HEK293 (cell line): ENCODE results near the gene MICU1.

ENCODE experiments used
- FEZF1 ChIP-seq: fragments of 450-650 bp; formaldehyde crosslinking; IDR thresholded peaks from 2 replicates; pipeline ENCODE4 v1.5.1; 2016; ENCODE audit warnings: missing biosample characterization, missing genetic modification characterization
- GLIS2 ChIP-seq: fragments of 450-650 bp; formaldehyde crosslinking; IDR thresholded peaks from 2 replicates; pipeline ENCODE4 v1.5.1; 2016; ENCODE audit warnings: missing biosample characterization, missing genetic modification characterization
- HOXD13 ChIP-seq: sonication (generic); formaldehyde crosslinking; IDR thresholded peaks from 2 replicates; pipeline ENCODE4 v1.8.0; 2022; ENCODE audit warnings: missing genetic modification reagents, borderline replicate concordance
- KLF16 ChIP-seq: fragments of 450-650 bp; formaldehyde crosslinking; IDR thresholded peaks from 2 replicates; pipeline ENCODE4 v1.5.1; 2017; ENCODE audit warnings: missing biosample characterization, missing genetic modification characterization
- MYNN ChIP-seq: fragments of 450-650 bp; formaldehyde crosslinking; IDR thresholded peaks from 2 replicates; pipeline ENCODE4 v1.5.1; 2016; ENCODE audit warnings: missing biosample characterization, missing genetic modification characterization, borderline replicate concordance
- MZF1 ChIP-seq: fragments of 450-650 bp; formaldehyde crosslinking; IDR thresholded peaks from 2 replicates; pipeline ENCODE4 v1.5.1; 2017; ENCODE audit warnings: missing biosample characterization, missing genetic modification characterization, borderline replicate concordance
- PRDM1 ChIP-seq: fragments of 450-650 bp; formaldehyde crosslinking; IDR thresholded peaks from 2 replicates; pipeline ENCODE4; 2016; ENCODE audit warnings: missing biosample characterization, missing genetic modification characterization
- SCRT1 ChIP-seq: fragments of 450-650 bp; formaldehyde crosslinking; IDR thresholded peaks from 2 replicates; pipeline ENCODE4 v1.5.1; 2016; ENCODE audit warnings: missing biosample characterization, missing genetic modification characterization, borderline replicate concordance
- SP2 ChIP-seq: fragments of 450-650 bp; formaldehyde crosslinking; IDR thresholded peaks from 2 replicates; pipeline ENCODE4 v1.5.1; 2016; ENCODE audit warnings: missing biosample characterization, missing genetic modification characterization
- TRIM28 ChIP-seq: IDR thresholded peaks from 2 replicates; pipeline ENCODE4 v1.6.1; 2011; ENCODE audit warnings: low read length, control low read depth, borderline replicate concordance
- ZBTB17 ChIP-seq: fragments of 450-650 bp; formaldehyde crosslinking; IDR thresholded peaks from 2 replicates; pipeline ENCODE4 v1.5.1; 2016; ENCODE audit warnings: missing biosample characterization, missing genetic modification characterization
- ZBTB21 ChIP-seq: fragments of 450-650 bp; formaldehyde crosslinking; IDR thresholded peaks from 2 replicates; pipeline ENCODE4 v1.5.1; 2017; ENCODE audit warnings: missing biosample characterization, missing genetic modification characterization
- ZNF10 ChIP-seq: fragments of 450-650 bp; formaldehyde crosslinking; IDR thresholded peaks from 2 replicates; pipeline ENCODE4 v1.5.1; 2017; ENCODE audit warnings: missing biosample characterization, missing genetic modification characterization
- ZNF112 ChIP-seq: fragments of 450-650 bp; formaldehyde crosslinking; IDR thresholded peaks from 2 replicates; pipeline ENCODE4 v1.5.0; 2017; ENCODE audit warnings: missing biosample characterization, missing genetic modification characterization
- ZNF23 ChIP-seq: fragments of 450-650 bp; formaldehyde crosslinking; IDR thresholded peaks from 2 replicates; pipeline ENCODE4 v1.5.1; 2016; ENCODE audit warnings: missing biosample characterization, missing genetic modification characterization, borderline replicate concordance
- ZNF302 ChIP-seq: fragments of 450-650 bp; formaldehyde crosslinking; IDR thresholded peaks from 2 replicates; pipeline ENCODE4 v1.5.1; 2016; ENCODE audit warnings: missing biosample characterization, missing genetic modification characterization, low read depth
- ZNF391 ChIP-seq: fragments of 450-650 bp; formaldehyde crosslinking; IDR thresholded peaks from 2 replicates; pipeline ENCODE4 v1.5.1; 2016; ENCODE audit warnings: low read depth, missing biosample characterization, missing genetic modification characterization, borderline replicate concordance
- ZNF394 ChIP-seq: fragments of 450-650 bp; formaldehyde crosslinking; IDR thresholded peaks from 2 replicates; pipeline ENCODE4 v1.5.1; 2016; ENCODE audit warnings: missing biosample characterization, missing genetic modification characterization, mild to moderate bottlenecking, moderate library complexity, borderline replicate concordance
- ZNF629 ChIP-seq: fragments of 450-650 bp; formaldehyde crosslinking; IDR thresholded peaks from 2 replicates; pipeline ENCODE4 v1.5.1; 2017; ENCODE audit warnings: missing biosample characterization, missing genetic modification characterization
- ZNF768 ChIP-seq: fragments of 450-650 bp; formaldehyde crosslinking; IDR thresholded peaks from 2 replicates; pipeline ENCODE4 v1.5.1; 2018; ENCODE audit warnings: missing biosample characterization, mild to moderate bottlenecking, missing genetic modification characterization
- TF ChIP-seq, protein P1 (sequence below): fragments of 450-650 bp; IDR thresholded peaks from 2 replicates; pipeline ENCODE4 v1.5.1; 2018; ENCODE audit warnings: missing biosample characterization, mild to moderate bottlenecking, missing genetic modification characterization
- TF ChIP-seq, protein P2 (sequence below): fragments of 450-650 bp; formaldehyde crosslinking; IDR thresholded peaks from 2 replicates; pipeline ENCODE4 v1.5.1; 2016; ENCODE audit warnings: missing biosample characterization, missing genetic modification characterization
- TF ChIP-seq, protein P3 (sequence below): fragments of 450-650 bp; formaldehyde crosslinking; IDR thresholded peaks from 2 replicates; pipeline ENCODE4 v1.5.1; 2017; ENCODE audit warnings: missing biosample characterization, missing genetic modification characterization
- TF ChIP-seq, protein P4 (sequence below): fragments of 450-650 bp; formaldehyde crosslinking; IDR thresholded peaks from 2 replicates; pipeline ENCODE4 v1.5.1; 2016; ENCODE audit warnings: missing biosample characterization, missing genetic modification characterization, borderline replicate concordance
- TF ChIP-seq, protein P5 (sequence below): fragments of 450-650 bp; formaldehyde crosslinking; IDR thresholded peaks from 2 replicates; pipeline ENCODE4 v1.5.1; 2016; ENCODE audit warnings: missing biosample characterization, missing genetic modification characterization
- TF ChIP-seq, protein P6 (sequence below): fragments of 450-650 bp; formaldehyde crosslinking; IDR thresholded peaks from 2 replicates; pipeline ENCODE4 v1.5.1; 2016; ENCODE audit warnings: missing biosample characterization, missing genetic modification characterization
- TF ChIP-seq, protein P7 (sequence below): fragments of 450-650 bp; formaldehyde crosslinking; IDR thresholded peaks from 2 replicates; pipeline ENCODE4 v1.5.1; 2016; ENCODE audit warnings: missing biosample characterization, missing genetic modification characterization

MICU1 gene

DNA sequence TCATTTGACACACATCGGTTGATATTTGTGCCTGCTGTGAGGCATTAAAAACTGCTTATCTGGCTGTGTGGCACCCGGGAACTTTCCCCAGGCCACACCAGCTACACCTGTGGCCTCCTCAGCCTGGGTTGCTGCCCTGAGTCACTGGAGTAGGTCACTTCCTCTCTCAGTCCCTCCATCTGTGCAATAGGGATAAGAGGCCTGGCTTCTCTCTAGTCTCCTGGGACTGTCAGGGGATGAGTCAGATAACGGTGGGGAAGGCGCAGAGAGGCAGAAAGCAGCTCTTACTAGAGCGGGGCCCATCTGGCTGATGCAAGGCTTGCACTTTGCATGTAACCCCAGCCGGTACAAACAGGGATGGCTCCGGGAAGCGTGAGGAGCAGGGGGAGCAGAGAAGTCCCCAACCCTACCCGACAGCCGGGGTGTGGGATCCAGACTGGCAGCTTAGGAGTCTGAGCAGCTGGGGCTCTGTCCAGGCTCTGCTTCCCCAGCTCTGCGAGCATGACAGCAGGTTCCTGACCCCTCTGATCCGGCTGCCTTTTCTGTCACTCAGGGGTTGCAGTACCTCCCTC lies 305.1 kb downstream of the MICU1 start (continued):
- TF ChIP-seq, protein P1, sequence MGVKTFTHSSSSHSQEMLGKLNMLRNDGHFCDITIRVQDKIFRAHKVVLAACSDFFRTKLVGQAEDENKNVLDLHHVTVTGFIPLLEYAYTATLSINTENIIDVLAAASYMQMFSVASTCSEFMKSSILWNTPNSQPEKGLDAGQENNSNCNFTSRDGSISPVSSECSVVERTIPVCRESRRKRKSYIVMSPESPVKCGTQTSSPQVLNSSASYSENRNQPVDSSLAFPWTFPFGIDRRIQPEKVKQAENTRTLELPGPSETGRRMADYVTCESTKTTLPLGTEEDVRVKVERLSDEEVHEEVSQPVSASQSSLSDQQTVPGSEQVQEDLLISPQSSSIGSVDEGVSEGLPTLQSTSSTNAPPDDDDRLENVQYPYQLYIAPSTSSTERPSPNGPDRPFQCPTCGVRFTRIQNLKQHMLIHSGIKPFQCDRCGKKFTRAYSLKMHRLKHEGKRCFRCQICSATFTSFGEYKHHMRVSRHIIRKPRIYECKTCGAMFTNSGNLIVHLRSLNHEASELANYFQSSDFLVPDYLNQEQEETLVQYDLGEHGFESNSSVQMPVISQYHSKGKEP (tag by site-specific recombination): peak; percentile 94
- TF ChIP-seq GLIS2 (0 out of 2 replicates have a peak, but pooled peaks have one; percentile 35), ZNF629 (tag by site-specific recombination) (peak; percentile 91), ZBTB17 (peak; percentile 98), MYNN (tag by site-specific recombination) (peak; percentile 55; the same call in 1 of the 2 replicates), SCRT1 (tag by site-specific recombination) (peak; percentile 98), SP2 (tag by site-specific recombination) (peak; percentile 43), FEZF1 (tag by site-specific recombination) (peak; percentile 59), TRIM28 (peak; percentile 87), ZNF391 (tag by site-specific recombination) (peak; percentile 82; the same call in 1 of the 2 replicates), ZNF768 (tag by site-specific recombination) (no peak), HOXD13 (CRISPR knock-in tag) (peak; percentile 96; the same call in 1 of the 2 replicates), ZNF112 (tag by site-specific recombination) (no peak), ZNF10 (tag by site-specific recombination) (peak; percentile 47; the same call in 1 of the 2 replicates), MZF1 (tag by site-specific recombination) (peak; percentile 99), ZNF302 (tag by site-specific recombination) (no peak), ZNF394 (tag by site-specific recombination) (peak; percentile 93), PRDM1 (tag by site-specific recombination) (peak; percentile 88), ZBTB21 (peak; percentile 83), ZNF23 (tag by site-specific recombination) (no peak), KLF16 (tag by site-specific recombination) (peak; percentile 84)
- TF ChIP-seq, protein P2, sequence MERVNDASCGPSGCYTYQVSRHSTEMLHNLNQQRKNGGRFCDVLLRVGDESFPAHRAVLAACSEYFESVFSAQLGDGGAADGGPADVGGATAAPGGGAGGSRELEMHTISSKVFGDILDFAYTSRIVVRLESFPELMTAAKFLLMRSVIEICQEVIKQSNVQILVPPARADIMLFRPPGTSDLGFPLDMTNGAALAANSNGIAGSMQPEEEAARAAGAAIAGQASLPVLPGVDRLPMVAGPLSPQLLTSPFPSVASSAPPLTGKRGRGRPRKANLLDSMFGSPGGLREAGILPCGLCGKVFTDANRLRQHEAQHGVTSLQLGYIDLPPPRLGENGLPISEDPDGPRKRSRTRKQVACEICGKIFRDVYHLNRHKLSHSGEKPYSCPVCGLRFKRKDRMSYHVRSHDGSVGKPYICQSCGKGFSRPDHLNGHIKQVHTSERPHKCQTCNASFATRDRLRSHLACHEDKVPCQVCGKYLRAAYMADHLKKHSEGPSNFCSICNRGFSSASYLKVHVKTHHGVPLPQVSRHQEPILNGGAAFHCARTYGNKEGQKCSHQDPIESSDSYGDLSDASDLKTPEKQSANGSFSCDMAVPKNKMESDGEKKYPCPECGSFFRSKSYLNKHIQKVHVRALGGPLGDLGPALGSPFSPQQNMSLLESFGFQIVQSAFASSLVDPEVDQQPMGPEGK (tag by site-specific recombination): peak; percentile 98
- TF ChIP-seq, protein P3, sequence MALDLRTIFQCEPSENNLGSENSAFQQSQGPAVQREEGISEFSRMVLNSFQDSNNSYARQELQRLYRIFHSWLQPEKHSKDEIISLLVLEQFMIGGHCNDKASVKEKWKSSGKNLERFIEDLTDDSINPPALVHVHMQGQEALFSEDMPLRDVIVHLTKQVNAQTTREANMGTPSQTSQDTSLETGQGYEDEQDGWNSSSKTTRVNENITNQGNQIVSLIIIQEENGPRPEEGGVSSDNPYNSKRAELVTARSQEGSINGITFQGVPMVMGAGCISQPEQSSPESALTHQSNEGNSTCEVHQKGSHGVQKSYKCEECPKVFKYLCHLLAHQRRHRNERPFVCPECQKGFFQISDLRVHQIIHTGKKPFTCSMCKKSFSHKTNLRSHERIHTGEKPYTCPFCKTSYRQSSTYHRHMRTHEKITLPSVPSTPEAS (tag by site-specific recombination): peak; percentile 70; the same call in 1 of the 2 replicates
- TF ChIP-seq, protein P4, sequence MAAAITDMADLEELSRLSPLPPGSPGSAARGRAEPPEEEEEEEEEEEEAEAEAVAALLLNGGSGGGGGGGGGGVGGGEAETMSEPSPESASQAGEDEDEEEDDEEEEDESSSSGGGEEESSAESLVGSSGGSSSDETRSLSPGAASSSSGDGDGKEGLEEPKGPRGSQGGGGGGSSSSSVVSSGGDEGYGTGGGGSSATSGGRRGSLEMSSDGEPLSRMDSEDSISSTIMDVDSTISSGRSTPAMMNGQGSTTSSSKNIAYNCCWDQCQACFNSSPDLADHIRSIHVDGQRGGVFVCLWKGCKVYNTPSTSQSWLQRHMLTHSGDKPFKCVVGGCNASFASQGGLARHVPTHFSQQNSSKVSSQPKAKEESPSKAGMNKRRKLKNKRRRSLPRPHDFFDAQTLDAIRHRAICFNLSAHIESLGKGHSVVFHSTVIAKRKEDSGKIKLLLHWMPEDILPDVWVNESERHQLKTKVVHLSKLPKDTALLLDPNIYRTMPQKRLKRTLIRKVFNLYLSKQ: no peak
- TF ChIP-seq, protein P5, sequence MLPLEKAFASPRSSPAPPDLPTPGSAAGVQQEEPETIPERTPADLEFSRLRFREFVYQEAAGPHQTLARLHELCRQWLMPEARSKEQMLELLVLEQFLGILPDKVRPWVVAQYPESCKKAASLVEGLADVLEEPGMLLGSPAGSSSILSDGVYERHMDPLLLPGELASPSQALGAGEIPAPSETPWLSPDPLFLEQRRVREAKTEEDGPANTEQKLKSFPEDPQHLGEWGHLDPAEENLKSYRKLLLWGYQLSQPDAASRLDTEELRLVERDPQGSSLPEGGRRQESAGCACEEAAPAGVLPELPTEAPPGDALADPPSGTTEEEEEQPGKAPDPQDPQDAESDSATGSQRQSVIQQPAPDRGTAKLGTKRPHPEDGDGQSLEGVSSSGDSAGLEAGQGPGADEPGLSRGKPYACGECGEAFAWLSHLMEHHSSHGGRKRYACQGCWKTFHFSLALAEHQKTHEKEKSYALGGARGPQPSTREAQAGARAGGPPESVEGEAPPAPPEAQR (tag by site-specific recombination): 0 out of 2 replicates have a peak, but pooled peaks have one; percentile 15
- TF ChIP-seq, protein P6, sequence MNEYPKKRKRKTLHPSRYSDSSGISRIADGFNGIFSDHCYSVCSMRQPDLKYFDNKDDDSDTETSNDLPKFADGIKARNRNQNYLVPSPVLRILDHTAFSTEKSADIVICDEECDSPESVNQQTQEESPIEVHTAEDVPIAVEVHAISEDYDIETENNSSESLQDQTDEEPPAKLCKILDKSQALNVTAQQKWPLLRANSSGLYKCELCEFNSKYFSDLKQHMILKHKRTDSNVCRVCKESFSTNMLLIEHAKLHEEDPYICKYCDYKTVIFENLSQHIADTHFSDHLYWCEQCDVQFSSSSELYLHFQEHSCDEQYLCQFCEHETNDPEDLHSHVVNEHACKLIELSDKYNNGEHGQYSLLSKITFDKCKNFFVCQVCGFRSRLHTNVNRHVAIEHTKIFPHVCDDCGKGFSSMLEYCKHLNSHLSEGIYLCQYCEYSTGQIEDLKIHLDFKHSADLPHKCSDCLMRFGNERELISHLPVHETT (tag by site-specific recombination): peak; percentile 87
- TF ChIP-seq, protein P7, sequence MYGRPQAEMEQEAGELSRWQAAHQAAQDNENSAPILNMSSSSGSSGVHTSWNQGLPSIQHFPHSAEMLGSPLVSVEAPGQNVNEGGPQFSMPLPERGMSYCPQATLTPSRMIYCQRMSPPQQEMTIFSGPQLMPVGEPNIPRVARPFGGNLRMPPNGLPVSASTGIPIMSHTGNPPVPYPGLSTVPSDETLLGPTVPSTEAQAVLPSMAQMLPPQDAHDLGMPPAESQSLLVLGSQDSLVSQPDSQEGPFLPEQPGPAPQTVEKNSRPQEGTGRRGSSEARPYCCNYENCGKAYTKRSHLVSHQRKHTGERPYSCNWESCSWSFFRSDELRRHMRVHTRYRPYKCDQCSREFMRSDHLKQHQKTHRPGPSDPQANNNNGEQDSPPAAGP: peak; percentile 95
